HG03521 (cell line): ENCODE data around the gene RBM34.
"Not testable (repeated sequence)": the region's sequence is repeated elsewhere in the genome, so short reads cannot be mapped to it uniquely, and the experiment has no call there.

Experiments
- ATAC-seq: cut with Tn5 transposase; IDR thresholded peaks from one replicate; pipeline ENCODE4 v1.9.1; 2021; ENCODE audit warnings: mild to moderate bottlenecking, moderate library complexity; ENCODE audit not compliant: unreplicated experiment

Gene RBM34, protein sequence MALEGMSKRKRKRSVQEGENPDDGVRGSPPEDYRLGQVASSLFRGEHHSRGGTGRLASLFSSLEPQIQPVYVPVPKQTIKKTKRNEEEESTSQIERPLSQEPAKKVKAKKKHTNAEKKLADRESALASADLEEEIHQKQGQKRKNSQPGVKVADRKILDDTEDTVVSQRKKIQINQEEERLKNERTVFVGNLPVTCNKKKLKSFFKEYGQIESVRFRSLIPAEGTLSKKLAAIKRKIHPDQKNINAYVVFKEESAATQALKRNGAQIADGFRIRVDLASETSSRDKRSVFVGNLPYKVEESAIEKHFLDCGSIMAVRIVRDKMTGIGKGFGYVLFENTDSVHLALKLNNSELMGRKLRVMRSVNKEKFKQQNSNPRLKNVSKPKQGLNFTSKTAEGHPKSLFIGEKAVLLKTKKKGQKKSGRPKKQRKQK

DNA sequence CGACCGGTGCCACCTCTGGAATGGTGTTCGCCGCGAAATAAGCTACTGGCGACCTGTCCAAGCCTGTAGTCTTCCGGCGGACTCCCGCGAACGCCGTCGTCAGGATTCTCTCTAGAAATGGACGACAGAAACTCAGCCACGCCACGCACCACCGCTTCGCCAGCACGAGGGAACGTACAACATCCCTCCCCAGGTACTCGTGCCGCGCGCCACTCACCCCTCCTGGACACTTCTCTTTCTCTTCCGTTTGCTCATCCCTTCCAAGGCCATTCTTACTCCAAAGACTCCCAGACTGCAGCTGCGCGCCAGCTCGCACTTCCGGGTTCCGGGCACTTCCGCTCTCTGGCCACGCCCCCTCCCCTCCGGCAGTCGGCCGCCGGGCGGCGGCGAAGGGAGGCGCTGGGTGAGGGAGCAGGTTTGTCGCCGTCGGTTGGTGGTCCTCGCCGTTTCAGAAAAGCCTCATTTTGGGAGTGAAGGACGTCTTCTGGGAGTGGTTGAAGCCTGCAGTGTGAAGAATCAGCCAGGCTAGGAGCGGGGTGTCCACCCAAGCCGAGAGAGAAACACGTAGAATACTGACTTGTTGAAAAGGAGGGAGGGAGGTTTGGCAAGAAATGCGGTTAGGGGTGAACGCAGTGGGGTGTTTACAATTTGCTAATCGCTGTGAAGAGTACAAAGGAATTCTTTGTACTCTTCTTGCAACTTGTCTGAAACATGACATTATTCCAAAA is at the start of gene RBM34:
Gene RBM34 (minus strand): TSS at position 294 of the 728 bp plus-strand sequence. CDS start 24 bp downstream, at position 270.
- peak; percentile 96 for ATAC-seq

DNA sequence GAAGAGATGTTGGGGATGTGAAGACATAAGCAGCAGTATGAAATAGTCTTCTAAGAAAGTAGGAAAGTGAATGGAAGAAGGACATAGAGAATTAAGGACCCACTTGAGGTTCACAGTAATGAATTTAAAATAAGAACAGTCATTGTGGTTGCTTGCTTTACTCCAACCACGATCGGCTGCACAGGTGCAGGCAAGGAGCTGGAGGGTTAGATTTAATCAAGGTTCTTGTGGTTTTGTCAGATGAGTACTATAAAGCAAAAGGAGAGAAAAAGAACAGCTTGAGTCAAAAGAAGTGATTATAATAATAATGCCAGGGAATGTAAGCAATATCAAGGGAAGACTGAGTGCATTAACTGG is 46.1 kb upstream of the RBM34 start:
- ATAC-seq: no peak

DNA sequence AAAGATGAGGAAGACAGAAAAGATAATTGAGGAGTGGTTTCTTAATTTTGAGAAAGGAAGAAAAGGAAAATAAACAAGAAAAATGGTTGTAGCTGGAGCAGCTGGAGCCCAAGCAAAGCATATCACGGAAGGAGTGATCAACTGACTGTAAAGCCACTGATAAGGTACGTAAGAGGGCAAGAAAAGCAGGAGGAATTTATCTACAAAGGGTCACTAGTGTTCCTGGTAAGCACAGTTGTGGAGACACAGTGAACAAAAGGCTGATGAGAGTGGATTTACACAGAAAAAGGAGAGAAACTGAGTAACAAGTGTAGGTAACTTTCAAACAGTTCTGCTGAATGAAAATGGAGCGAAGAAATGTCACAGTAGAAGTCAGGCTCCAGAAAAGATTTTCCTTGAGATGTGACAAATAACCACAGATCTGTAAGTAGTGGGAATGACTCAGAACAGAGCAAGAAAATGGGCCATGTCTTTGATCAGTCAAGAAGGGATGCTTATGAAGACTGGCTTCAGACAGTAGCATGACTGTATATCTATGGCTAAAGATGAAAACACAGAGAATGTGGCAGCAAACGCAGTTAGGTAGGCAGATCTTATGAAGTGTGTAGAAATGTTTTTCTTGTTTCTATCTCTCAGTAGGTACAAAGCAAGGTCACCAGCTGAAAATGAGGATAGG is 45.6 kb upstream of the RBM34 start:
- ATAC-seq: no peak

DNA sequence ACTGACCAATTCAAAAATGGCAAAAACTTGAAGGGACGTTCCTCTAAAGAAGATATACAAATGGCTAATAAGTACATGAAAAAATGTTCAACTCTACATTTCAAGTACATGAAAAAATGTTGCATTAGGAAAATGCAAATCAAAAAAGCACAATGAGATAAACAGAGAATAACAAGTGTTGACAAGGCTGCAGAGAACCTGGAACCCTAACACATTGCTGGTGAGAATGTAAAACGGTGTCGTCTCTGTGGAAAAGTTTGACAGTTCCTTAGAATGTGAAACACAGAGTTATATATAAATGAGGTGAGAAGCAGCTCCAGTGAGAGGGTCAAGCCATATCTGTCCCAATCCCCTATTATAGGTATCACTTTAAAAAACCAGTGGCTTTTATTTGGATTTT is 44.6 kb upstream of the RBM34 start:
- ATAC-seq: no peak

DNA sequence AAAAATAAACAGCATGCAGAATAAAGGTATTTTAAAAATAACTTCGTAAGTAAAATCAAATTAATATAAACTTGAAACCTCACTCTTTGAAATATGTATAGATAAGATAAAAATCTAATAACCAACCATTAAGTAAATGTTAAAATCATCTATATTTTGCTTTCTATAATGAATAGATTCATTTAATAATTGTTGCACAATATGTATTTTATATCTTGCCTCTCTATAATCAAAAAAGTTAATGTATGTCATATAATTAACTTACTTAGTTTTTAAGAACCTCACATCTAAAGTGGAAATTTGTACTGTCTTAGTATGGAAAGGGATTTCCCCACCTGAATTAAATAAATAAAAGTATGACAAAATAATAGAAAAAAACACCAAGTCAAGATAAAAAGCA is 42.4 kb upstream of the RBM34 start:
- ATAC-seq: no peak

DNA sequence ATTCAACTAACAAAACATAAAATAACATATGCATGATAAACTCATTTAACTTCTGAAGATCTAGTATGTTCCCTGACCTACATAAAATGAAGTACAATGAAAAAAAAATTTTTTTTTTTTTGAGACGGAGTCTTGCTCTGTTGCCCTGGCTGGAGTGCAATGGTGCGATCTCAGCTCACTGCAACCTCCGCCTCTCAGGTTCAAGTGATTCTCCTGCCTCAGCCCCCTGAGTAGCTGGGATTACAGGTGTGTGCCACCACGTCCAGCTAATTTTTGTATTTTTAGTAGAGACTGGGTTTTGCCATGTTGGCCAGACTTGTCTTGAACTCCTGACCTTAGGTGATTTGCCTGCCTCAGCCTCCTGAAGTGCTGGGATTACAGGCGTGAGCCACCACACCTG is 41.4 kb upstream of the RBM34 start:
- ATAC-seq: not testable (repeated sequence)

DNA sequence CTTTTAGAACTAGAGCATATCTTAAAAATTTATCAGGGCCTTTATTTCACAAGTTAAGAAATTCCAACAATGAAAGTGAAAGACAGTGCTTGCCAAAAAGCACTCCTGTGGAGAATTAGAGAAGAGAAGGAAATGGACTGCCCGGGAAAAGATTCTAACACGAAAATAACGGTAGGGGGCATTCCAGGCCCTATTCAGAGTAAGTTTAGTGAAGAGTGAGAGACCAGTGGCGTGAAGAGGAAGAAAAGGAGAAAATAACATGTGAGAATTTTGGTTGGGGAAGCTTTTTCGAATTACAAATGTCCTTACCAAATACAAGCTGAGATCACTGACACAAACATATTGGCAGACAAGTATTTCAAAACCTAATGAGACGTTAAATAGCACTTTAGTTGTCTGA is 38.4 kb upstream of the RBM34 start:
- no peak for ATAC-seq

DNA sequence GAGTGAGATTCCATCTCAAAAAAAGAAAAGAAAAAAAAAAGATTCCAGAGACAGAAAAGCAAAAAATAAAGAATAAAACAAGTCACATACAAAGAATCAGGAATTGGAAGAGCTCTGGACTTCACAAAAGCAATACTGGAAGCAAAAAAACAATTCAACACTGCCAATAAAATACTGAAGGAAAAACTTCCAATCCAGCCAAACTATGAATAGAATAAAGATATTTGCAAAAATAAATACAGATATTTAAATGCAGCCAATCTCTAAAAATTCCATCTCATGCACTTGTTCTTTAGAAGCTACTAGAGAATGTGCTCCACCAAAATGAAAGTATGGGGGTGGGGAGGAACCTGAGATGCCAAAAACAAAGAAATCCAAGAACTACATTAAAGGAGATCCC is 29.4 kb upstream of the RBM34 start:
- ATAC-seq: no peak

DNA sequence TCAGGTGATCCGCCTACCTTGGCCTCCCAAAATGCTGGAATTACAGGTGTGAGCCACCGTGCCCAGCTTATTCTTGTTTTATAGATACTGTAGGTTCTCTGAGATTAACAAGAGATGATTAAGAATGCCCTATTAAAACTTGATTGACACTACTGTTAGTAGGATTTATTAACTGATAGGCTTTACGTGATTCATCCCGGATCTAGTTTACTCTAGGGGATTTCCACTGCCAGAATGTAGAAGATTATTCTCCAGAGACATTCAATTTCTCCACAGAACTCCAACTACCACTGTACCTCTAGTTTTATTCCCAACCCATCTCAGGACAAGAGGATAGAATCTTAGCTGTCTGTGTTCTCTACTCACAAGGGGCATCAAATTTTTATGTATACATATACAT is 26.3 kb upstream of the RBM34 start:
- no peak for ATAC-seq

DNA sequence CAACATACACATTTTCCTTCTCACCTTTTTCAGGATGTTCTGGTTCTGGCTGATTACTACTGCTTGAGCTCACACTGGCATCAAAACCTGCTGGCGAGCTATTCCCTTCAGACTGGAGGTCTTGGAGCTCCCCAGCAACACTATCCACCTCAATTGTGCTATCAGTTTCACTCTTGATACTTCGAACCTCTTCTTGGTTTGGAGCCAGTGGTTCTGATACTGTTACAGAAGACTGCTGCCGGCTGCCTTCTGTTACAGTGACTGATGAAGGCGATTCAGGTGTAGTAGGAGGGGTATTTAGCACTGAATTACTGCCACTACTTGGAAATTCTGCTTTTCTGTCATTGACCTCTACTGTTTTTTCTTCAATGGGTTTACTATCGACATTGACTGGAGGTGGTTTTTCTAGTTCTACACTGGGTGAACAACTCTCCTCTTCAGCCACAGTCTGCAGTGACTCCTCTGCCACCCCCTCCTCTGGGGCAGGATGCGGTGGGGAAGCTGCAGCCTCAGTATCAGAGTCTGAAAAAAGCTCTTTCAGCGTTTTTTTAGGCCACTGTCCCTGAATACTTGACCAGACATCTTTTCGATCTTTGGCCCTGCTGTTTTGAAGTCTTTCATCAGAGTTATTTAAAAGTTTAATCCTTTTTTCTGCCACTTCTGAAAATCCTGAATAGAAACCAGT is 20.7 kb upstream of the RBM34 start:
- ATAC-seq: no peak

DNA sequence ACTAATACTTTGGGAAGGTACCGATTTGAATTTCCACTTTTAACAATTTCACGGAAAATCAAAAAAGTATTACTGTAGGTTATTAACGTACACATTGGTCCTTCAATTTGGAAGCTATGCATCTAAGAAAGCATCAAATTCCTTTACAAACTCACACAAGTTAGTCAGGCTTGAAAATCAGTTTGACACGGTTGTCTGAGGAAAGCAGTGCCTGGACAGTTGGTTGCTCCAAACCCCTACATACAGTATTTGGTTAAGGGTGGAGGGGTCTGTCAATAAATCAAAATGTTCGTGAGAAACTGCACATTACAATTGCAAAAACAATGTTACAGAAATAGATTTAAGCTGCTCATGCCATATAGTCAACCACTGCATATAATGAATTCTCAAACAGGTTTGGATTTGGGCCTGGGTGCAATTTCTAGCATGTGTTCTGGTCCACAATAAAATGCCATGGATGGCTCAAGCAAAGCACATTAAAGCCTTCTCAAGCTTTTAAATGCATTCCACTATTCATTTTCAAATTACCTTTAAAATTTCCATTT is 19.9 kb upstream of the RBM34 start:
- no peak for ATAC-seq

DNA sequence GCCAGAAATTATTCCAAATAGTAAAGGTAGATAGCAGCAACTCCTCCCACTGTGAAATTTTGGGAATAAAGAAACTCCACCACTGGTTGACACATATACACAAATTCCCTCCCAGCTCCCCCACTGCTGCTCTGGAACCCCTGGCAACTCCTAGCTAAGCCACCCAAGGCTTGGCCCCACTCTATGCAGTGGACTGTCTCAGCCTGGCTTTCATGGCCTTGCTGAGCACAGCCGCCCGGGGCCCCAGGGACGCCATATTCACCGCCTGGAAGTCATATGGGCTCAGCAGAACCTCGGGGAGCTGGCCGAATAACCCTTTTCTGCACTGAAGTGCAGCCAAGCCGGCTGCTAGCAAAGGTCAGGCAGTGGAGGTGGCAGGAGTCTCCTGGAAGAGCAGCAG is 15.4 kb upstream of the RBM34 start:
- ATAC-seq: no peak

DNA sequence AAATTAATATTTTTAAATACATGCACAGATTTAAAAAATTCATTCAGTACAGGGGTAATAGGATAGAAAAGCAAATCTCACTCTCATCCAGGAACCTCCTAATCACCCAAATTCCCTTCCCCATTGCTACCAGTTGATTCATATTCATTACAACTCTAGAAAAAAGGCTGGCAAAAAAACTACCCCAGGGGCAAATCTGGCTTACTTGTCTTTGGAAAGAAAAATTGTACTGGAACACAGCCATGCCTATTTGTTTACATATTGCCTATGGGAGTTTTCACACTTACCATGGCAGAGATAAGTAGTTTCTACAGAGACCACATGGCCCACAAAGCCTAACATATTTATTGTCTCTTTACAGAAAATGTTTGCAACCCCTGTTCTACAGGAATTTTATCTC is 8.9 kb upstream of the RBM34 start:
- no peak for ATAC-seq

DNA sequence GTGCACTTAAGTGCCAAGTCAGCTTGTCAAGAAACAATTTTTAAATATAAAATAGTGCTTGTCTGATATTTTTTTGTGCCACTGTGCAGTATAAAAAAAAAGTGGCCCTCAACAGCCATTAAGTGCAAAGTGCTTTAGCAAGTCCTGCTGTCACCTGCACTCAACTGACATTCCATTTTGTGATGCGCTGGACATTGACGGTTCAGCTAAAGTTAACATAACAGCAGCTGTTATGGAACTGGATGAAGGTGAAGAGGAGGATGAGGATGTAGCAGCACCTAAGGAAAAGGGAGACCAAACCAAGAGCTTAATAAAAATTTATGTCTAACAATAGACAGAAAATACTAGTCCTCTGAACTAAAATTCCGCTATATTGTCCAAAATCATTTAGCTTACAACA is 7.3 kb upstream of the RBM34 start:
- ATAC-seq: no peak

DNA sequence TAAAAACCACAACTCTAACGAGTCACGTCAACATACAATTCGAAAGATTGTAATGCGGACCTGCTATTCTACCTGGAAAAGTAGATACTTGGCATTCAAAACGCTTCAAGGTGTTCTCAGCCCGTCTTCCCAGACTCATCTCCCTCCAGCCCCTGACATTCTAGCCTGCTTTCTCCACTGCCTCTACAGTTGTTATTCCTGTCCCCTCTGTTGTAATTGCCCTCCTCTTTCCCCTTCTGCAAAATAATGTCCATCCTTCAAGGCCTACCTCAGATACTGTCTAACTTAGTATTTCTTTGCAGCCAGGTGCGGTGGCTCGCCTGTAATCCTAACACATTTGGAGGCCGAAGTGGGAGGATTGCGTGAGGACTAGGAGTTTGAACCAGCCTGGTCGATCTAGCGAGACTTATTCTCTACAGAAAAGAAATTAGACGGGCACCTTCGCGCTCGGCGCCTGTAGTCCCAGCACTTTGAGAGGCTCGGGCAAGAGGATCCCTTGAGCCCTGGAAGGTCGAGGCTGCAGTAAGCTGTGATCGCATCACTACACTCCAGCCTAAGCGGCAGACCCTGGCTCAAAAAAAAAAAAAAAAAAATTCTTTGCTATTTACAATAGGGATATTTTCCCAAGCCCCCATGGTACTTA is 756 bp upstream of the RBM34 start:
- ATAC-seq: peak; percentile 1

DNA sequence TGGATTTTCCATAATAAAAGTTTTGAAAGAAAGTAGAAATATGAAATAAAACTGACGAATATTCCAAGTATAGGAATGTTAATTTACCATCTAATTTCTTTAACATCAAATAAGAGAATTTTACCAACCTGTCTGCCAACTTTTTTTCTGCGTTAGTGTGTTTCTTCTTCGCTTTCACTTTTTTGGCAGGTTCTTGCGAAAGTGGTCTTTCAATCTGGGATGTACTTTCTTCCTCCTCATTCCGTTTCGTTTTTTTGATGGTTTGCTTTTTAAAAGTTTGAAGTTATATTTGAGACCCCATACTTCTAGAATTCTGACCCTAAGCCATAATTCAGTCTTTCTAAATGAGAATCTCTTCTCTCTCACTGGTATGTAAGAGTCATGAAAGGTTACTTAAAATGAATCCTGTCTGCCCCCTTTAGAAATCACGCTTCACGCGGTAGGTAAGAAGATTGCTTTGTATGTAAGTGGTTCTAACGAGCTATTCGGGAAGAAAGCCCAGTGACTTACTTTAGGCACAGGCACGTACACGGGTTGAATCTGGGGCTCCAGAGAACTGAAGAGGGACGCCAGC is 580 bp downstream of the RBM34 start:
- peak; percentile 42 for ATAC-seq

DNA sequence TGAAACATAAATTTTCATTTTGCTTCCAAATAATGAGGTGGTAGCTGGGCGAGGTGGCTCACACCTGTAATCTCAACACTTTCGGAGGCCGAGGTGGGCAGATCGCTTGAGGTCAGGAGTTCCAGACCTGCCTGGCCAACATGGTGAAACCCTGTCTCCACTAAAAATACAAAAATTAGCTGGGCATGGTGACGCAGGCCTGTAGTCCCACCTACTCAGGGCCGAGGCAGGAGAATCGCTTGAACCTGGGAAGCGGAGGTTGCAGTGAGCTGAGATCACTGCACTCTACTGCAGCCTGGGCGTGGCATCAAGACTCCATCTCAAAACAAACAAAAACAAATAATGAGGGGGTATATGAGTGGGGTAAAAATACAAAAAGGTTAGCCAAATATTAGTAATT is 1.1 kb downstream of the RBM34 start:
- ATAC-seq: not testable (repeated sequence)

DNA sequence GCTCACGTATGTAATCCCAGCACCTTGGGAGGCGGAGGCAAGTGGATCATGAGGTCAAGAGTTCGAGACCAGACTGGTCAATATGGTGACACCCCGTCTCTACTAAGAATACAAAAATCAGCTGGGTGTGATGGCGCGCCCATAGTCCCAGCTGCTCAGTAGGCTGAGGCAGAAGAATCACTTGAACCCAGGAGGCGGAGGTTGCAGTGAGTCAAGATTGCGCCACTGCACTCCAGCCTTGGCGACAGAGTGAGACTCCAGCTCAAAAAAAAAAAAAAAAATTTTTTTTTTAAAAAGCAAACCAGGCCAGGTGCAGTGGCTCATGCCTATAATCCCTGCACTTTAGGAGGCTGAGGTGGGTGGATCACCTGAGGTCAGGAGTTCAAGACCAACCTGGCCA is 1.8 kb downstream of the RBM34 start:
- ATAC-seq: not testable (repeated sequence)

DNA sequence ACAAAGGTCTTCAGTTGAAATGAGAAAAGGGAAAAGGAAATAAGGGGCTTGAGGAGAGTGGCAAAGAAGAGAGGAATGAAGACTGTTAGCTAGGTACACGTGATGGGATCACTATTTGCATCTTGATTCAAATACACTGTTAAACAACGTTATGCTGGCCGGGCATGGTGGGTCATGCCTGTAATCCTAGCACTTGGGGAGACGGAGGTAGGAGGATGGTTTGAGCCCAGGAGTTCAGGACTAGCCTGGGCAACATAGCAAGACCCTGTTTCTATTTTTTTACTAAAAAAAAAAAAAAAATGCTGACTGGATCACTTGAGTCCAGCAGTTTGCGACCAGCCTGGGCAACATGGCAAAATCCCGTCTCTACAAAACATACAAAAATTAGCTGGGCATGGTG is 2.4 kb downstream of the RBM34 start:
- ATAC-seq: no peak

DNA sequence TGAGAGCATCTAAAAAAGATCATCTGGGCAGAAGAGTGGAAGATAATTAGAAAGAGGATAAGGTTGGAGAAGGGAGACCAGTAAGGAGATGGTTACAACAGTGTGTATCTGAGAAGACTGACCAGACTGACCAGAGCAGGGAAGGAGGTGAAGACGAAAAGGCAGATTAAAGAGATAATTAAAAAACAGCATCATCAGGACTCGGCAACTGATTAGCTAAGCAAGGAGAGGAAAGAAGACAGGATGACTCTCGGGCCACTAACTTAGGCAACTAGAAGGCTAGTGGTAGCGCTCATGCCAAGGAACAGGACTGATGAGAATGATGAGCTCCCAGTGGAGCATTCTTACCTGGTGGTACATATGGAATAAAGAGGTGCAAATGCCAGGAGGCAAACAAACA is 3.9 kb downstream of the RBM34 start:
- ATAC-seq: no peak
